GM10266 (cell line): ENCODE results near the gene VAV1.
"Not testable (repeated sequence)": the region's sequence is repeated elsewhere in the genome, so short reads cannot be mapped to it uniquely, and the experiment has no call there.

Experiments used
- DNase-seq: peaks from one replicate; pipeline ENCODE4 v3.0.0; 2012; ENCODE audit errors: extremely low spot score
- TF ChIP-seq, protein P1 (sequence below): IDR thresholded peaks from 2 replicates; pipeline ENCODE4 v1.5.1; 2012; ENCODE audit warnings: mild to moderate bottlenecking, low read depth; ENCODE audit not compliant: control insufficient read depth, insufficient read depth; ENCODE audit errors: missing control alignments

The VAV1 gene

GRCh38 chr19:6774821-6775707, 2.6 kb downstream of the VAV1 start:
- DNase-seq = no peak
- TF ChIP-seq, protein P1, sequence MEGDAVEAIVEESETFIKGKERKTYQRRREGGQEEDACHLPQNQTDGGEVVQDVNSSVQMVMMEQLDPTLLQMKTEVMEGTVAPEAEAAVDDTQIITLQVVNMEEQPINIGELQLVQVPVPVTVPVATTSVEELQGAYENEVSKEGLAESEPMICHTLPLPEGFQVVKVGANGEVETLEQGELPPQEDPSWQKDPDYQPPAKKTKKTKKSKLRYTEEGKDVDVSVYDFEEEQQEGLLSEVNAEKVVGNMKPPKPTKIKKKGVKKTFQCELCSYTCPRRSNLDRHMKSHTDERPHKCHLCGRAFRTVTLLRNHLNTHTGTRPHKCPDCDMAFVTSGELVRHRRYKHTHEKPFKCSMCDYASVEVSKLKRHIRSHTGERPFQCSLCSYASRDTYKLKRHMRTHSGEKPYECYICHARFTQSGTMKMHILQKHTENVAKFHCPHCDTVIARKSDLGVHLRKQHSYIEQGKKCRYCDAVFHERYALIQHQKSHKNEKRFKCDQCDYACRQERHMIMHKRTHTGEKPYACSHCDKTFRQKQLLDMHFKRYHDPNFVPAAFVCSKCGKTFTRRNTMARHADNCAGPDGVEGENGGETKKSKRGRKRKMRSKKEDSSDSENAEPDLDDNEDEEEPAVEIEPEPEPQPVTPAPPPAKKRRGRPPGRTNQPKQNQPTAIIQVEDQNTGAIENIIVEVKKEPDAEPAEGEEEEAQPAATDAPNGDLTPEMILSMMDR = no peak

DNA sequence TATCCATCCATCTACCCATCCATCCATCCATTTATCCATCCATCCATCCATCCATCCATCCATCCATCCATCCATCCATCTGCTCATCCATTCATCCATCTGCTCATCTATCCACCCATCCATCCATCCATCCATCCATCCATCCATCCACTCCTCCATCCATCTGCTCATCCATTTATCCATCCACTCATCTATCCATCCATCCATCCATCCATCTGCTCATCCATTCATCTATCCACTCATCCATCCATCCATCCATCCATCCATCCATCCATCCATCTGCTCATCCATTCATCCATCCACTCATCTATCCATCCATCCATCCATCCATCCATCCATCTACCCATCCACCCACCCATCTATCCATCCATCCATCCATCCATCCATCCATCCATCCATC, 3.5 kb downstream of the VAV1 start:
- DNase-seq = not testable (repeated sequence)

DNA sequence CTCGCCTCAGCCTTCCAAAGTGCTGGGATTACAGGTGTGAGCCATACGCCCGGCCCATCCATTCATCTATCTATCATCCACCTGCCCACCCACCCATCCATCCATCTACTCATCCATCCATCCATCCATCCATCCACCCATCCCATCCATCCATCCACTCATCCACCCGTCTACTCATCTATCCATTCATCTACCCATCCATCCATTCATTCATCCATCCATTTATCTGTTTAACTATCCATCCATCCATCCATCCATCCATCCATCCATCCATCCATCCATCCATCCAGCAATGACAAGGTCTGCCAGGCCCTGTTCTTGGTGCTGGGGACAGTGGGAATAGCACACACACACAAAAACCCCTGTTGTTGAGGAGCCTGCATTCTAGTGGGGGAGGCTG, 4.5 kb downstream of the VAV1 start:
- TF ChIP-seq, protein P1 = no peak
- no peak for DNase-seq

DNA sequence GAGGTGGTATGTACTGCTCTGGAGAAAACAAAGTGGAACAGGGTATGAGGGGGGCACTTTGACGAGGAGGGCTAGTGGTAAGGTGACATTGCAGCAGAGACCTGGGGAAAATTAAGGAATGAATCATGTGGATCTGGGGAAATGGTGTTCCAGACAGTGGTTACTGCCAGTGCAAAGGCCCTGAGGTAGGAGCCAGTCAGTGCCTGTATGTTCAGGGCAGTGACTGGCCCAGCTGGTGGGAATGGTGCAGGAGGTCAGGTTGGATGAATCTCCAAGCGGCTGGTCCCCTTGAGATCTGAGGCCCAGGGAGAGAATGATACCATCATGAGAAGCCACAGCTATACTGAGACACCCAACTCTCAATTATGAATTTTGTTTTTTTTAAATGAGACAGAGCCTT, 4.9 kb downstream of the VAV1 start:
- no peak for DNase-seq
- TF ChIP-seq, protein P1 = no peak

DNA sequence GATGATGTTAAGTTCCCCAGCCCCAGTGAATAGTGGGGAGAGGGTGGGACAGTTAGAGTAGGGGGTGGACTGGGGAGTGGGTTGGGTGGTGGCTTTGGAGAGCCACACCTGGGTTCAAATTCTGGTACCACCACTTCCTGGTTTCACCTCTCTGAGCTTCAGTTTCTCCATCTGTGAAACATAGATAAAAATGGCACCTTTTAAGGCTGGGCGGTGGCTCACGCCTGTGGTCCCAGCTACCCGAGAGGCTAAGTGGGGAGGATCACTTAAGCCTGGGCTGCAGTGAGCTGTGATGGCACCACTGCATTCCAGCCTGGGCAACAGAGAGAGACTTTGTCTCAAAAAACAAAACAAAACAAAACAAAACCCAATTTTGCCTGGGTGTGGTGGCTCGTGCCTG, 5.9 kb downstream of the VAV1 start:
- TF ChIP-seq, protein P1 = no peak
- DNase-seq = no peak

DNA sequence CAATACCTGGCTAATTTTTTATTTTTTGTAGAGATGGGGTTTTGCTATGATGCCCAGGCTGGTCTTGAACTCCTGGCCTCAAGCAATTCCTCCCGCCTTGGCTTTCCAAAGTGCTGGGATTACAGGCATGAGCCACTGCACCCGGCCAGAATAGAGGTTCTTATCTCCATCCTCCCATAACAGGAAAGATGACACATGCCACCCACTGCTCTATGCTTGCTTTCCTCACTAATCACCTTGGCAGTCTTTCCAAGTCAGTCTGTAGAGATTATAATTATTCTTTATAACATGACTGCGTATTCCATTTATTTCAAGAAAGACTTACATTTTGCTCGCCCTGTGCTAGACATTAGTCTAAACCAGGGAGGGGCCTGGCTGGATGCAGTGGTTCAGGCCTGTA, 6.7 kb downstream of the VAV1 start:
- DNase-seq = no peak
- TF ChIP-seq, protein P1 = no peak

GRCh38 chr19:6787393-6787792, 14.9 kb downstream of the VAV1 start:
- no peak for DNase-seq
- TF ChIP-seq, protein P1 = no peak
